Tibial nerve (tissue), 4 donors: ENCODE results near the gene LRRC27. TPM values are rescaled to one million over a fixed set of nuclear protein-coding genes. Genes with fewer than 3 reads are reported as not detected.

Experiments
- DNase-seq, 2 donors: peaks; one replicate each; pipeline ENCODE4 v3.0.0-alpha.2; 2019; ENCODE audit warnings: low spot score in 2 of 2
- H3K27ac ChIP-seq, 4 donors: fragments of 200-600 bp; sonication (generic) in 3 of 4; one replicate each; pipeline ENCODE4 v1.5.1; 2017 to 2019; ENCODE audit warnings: mild to moderate bottlenecking in 1 of 4
- H3K27me3 ChIP-seq, 2 donors: fragments of 200-600 bp; sonication (generic) in 1 of 2; one replicate each; pipeline versions ENCODE4 v1.5.1 to v1.6.0; 2017 to 2019
- H3K36me3 ChIP-seq, 3 donors: fragments of 200-600 bp; sonication (generic); one replicate each; pipeline ENCODE4 v1.5.1; 2018 to 2019
- H3K4me1 ChIP-seq, 4 donors: fragments of 200-600 bp; sonication (generic) in 3 of 4; one replicate each; pipeline ENCODE4 v1.5.1; 2017 to 2019
- H3K4me3 ChIP-seq, 4 donors: fragments of 200-600 bp; sonication (generic) in 3 of 4; one replicate each; pipeline ENCODE4 v1.5.1; 2017 to 2019; ENCODE audit warnings: mild to moderate bottlenecking in 1 of 4, moderate library complexity in 1 of 4
- H3K9me3 ChIP-seq, 4 donors: fragments of 200-600 bp; sonication (generic) in 3 of 4; one replicate each; pipeline ENCODE4 v1.5.1; 2017 to 2019
- CTCF ChIP-seq, 5 experiments: fragments of 200-600 bp in 3 of 5; fragments of 450-650 bp in 2 of 5; sonication (generic) in 3 of 5; IDR thresholded peaks; one replicate each; pipeline ENCODE4 v1.5.1; 2016 to 2019; ENCODE audit warnings: antibody characterized with exemption in 5 of 5, mild to moderate bottlenecking in 3 of 5, moderate library complexity in 2 of 5
- EP300 ChIP-seq, 2 donors: sonication (generic); formaldehyde crosslinking; IDR thresholded peaks; one replicate each; pipeline ENCODE4 v1.6.1; 2017; ENCODE audit warnings: antibody characterized with exemption in 2 of 2, mild to moderate bottlenecking in 1 of 2
- POLR2A ChIP-seq, 2 donors: fragments of 450-650 bp; IDR thresholded peaks; one replicate each; pipeline ENCODE4 v1.6.1; 2017; ENCODE audit warnings: antibody characterized with exemption in 2 of 2, mild to moderate bottlenecking in 2 of 2, moderate library complexity in 2 of 2
- WGBS, 2 donors: methylation state at CpG; one replicate each; pipeline ENCODE4 v1.1.5; 2018; 5-methylcytosine and 5-hydroxymethylcytosine counted together
- total RNA-seq, 4 donors: library from RNA; depleted of rRNA; stranded (reverse); fragments of >200 nt; gene quantifications; one replicate each; pipeline ENCODE4 v1.1.0, GENCODE V29; 2016

Gene LRRC27
- 10 to 100 TPM; 10.1 to 21.6 (median 17.9) TPM for total RNA-seq

DNA sequence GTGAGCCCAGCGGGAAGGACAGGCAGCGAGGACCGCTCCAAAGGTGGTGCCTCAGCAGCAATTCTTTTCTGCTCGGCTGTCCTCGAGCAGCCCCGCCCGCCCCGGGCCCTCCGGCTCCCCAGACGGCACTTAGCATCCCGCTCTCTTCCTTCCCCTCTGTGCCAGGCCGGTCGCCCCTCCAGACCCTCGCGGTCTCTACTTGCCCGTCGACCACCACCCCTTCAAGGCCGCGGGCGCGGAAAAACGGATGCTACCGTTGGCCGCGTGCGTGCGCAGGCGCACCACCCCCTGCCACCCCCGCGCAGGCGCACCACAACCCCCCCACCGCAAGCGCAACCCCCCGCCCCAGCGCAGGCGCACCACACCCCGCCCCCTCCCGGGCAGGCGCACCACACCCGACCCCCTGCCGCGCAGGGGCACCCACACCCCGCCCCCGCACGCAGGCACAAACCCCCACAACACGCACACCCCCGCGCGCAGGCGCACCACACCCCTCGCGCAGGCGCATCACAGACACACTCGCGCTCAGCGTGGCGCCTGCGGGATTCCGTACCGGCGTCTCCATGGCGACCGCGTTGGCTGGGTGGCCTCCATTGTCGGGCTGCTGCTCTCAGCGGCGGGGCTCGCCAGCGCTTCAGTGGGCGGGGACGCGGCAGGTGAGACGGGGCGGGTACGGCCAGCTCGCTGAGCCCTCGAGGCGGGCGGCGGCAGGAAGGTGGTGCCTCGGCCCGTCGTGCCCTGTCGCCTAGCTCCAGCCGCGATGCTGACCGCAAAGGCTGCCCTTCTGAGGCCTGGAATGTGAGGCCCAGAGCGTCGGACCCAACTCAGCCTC is at the start of gene LRRC27:
Gene LRRC27 (plus strand): TSS at position 593 of the 832 bp plus-strand sequence. CDS start 1,332 bp downstream, outside the sequence.
- H3K4me1 ChIP-seq = peaks cover 0 to 52% (median 14%) of the 10 kb centered on the region in 4 donors
- peak; percentile 44 to 83 for TF ChIP-seq EP300 (IDR thresholded peaks at IDR 0.05)
- peak in 1 of 5 experiments; percentile 35 for TF ChIP-seq CTCF (IDR thresholded peaks at IDR 0.05)
- peak; percentile 15 to 27 for TF ChIP-seq POLR2A (IDR thresholded peaks at IDR 0.05)
- DNase-seq = peak; percentile 96 to 97
- 1% methylated on average over 24 to 31 of the region's 89 CpGs for WGBS, 2 donors
- no peaks in the 10 kb centered on the region for H3K27me3 ChIP-seq
- H3K36me3 ChIP-seq = peaks cover 0 to 32% (median 0%) of the 10 kb centered on the region in 3 donors
- H3K27ac ChIP-seq = peak within 1 kb of the TSS; percentile 57 to 89 (median 86)
- H3K9me3 ChIP-seq = no peaks in the 10 kb centered on the region
- H3K4me3 ChIP-seq = peak within 1 kb of the TSS; percentile 67 to 91 (median 80)

DNA sequence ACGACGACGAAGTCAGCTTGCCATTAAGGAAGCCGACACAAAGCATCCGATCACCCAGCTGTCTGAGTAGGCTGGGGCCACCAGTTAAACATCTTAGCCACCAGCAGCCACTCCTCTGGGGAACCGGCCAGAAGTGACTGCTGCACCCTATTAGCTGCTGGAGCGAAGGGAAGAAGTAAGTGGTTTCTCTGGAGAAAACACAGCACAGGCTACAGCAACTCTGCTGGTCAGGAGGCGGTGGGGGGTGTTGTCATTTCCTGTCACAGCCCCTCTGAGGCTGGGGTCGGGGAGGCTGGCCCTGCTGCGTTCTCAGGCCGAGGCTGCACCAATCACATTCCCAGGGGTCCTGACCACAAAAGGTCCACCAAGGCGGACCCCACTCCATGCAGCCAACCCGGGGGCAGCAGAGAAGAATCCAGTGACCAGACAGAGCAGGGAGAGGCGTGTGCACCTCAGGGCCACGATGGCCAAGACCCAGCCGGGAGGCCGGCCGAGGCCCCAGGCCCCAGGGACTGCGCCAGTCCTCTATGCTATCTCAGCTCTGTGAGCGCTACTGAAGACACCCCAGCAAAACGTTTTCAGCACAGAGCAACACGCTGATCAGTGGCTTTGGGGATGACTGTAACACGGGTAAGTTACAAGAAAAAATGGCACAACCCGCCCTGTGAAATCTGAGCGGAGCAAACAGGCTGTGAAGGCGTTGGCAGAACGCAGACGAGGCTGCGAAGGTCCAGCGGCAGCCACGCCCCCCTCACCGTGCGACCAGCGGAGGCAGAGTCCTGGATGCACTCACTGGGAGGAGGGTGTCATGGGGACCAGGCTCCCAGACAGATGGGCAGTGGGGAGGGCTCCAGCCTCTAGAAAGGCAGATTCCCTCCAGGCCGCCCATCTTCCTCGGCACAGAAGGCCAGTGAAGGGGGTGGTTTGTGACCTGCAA is 49.1 kb upstream of the LRRC27 start:
- WGBS, 2 donors = 44 to 45% methylated on average over 30 to 35 of the region's 36 CpGs
- no peak for DNase-seq

DNA sequence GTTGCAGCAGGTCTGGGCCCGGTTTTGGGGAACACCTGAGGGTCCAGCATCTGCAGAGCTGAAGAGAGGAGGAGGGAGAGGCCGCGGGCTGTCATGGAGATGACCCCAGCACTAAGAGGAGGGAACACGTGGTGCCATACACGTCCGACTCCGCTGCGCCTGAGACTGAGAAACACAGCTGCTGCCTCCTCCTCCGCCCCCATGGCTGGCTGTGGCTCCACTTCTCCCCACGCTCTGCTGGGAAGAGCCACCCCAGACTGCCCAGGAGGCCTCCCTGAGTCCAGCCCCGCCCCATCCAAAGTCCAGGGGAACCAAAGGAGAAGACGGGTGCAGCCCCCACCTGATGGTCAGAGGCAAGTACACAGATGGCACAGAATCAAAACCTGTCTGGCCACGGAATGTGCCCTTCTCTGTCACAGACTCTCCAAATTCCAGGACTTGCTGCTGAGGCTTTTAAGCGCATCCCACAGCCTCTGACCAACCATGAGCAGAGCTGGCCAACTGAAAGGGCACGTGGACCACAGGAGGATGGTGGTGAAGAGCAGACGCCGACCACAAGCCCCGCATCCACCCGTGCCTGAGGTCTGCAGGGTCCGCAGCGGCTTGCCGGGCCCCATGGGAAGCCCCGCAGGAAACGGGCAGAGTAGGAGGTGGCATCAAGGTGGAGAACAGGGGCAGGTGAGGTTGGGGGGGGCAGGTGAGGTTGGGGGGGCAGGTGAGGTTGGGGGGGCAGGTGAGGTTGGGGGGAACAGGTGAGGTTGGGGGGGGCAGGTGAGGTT is 48.2 kb upstream of the LRRC27 start:
- Histone ChIP-seq H3K36me3 (no peaks in the 10 kb centered on the region), H3K27ac (no peak overlapping the region), H3K27me3 (peaks cover 0 to 16% of the 10 kb centered on the region in 2 donors), H3K9me3 (peaks cover 0 to 10% (median 0%) of the 10 kb centered on the region in 4 donors), H3K4me1 (peaks cover 0 to 3% (median 0%) of the 10 kb centered on the region in 4 donors), H3K4me3 (no peak overlapping the region)
- TF ChIP-seq EP300 (IDR thresholded peaks at IDR 0.05) = no peak
- no peak for TF ChIP-seq POLR2A (IDR thresholded peaks at IDR 0.05)
- no peak for TF ChIP-seq CTCF (IDR thresholded peaks at IDR 0.05)
- DNase-seq = no peak
- 68 to 72% methylated on average over 24 of the region's 24 CpGs for WGBS, 2 donors

More for the DNA sequence above, 49.1 kb upstream of the LRRC27 start:
- peaks cover 0 to 1% (median 0%) of the 10 kb centered on the region in 4 donors for H3K9me3 ChIP-seq
- peaks cover 0 to 16% of the 10 kb centered on the region in 2 donors for H3K27me3 ChIP-seq
- no peak overlapping the region for H3K4me3 ChIP-seq
- TF ChIP-seq POLR2A (IDR thresholded peaks at IDR 0.05) (no peak), EP300 (IDR thresholded peaks at IDR 0.05) (no peak), CTCF (IDR thresholded peaks at IDR 0.05) (no peak)
- peaks cover 0 to 3% (median 0%) of the 10 kb centered on the region in 4 donors for H3K4me1 ChIP-seq
- H3K27ac ChIP-seq = no peak overlapping the region
- no peaks in the 10 kb centered on the region for H3K36me3 ChIP-seq

DNA sequence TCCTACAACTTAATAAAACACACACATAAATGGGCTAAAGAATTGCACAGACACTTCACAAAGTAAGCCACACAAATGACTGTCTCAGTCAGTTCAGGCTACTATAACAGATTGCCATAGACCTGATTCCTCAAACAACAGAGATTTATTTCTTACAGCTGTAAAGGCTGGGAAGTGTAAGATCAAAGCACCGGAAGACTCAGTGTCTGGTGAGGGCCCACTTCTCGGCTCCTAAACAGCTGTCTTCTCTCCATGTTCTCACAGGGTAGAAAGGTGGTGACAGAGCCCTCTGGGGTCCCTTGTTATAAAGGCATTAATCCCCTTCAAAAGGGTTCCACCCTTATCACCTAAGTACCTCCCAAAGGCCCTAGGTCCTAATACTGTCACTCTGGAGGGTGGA is 42.6 kb upstream of the LRRC27 start:
- TF ChIP-seq EP300 (IDR thresholded peaks at IDR 0.05) (no peak), POLR2A (IDR thresholded peaks at IDR 0.05) (no peak), CTCF (IDR thresholded peaks at IDR 0.05) (no peak)
- Histone ChIP-seq H3K9me3 (peaks cover 0 to 25% (median 2%) of the 10 kb centered on the region in 4 donors), H3K4me1 (no peaks in the 10 kb centered on the region), H3K27ac (no peak overlapping the region), H3K4me3 (no peak overlapping the region), H3K36me3 (no peaks in the 10 kb centered on the region), H3K27me3 (no peaks in the 10 kb centered on the region)
- WGBS, 2 donors = 56 to 63% methylated on average over 2 of the region's 2 CpGs
- no peak for DNase-seq
